Measurements from ENCODE around the gene ZNF419. TPM values are rescaled to one million over a fixed set of nuclear protein-coding genes. Genes with fewer than 3 reads are reported as not detected.
"Not testable (repeated sequence)": the region's sequence is repeated elsewhere in the genome, so short reads cannot be mapped to it uniquely, and the experiment has no call there.

ZNF419 gene
- total and polyA plus RNA-seq, 12 donors, result 5.0 to 9.2 (median 7.8) TPM

GRCh38 chr19:57466489-57466888 is 21.1 kb upstream of the ZNF419 start:
- WGBS, 2 donors, result 49 to 77% methylated on average over 5 of the region's 5 CpGs
- H3K9me3 ChIP-seq, result peaks cover 0 to 100% (median 64%) of the 10 kb centered on the region in 11 donors
- peak; percentile 33 to 67 for DNase-seq
- TF ChIP-seq CTCF (IDR thresholded peaks at IDR 0.05), result no peak
- peaks cover 0 to 19% (median 3%) of the 10 kb centered on the region in 9 donors for H3K4me1 ChIP-seq
- H3K27ac ChIP-seq, result peak overlapping the region in 8 of 10 donors; percentile 20 to 68 (median 46)
- ATAC-seq, result peak; percentile 91 to 98 (median 96)
- H3K27me3 ChIP-seq, result no peaks in the 10 kb centered on the region
- no peak overlapping the region for H3K4me3 ChIP-seq
- H3K36me3 ChIP-seq, result peaks cover 0 to 63% (median 15%) of the 10 kb centered on the region in 9 donors
- intact Hi-C loops (cut with DNase I), result no loop called here

DNA sequence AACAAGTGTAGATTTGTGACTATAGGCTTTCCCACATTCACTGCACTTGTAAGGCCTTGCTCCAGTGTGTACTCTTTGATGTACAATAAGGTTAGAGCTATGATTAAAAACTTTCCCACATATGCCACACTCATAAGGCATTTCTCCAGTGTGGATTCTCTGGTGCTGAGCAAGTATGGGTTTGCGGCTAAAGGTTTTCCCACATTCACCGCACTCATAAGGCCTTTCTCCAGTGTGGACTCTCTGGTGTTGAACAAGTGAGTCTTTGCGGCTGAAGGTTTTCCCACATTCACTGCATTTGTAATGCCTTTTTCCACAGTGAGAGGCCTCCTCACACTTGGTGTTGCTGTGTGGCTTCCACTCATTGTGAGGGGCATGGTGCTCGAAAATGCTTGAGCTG is 13.9 kb upstream of the ZNF419 start:
- 98 to 99% methylated on average over 4 of the region's 4 CpGs for WGBS, 2 donors
- intact Hi-C loops (cut with DNase I), result no loop called here
- peaks cover 0 to 17% (median 10%) of the 10 kb centered on the region in 9 donors for H3K4me1 ChIP-seq
- no peak for ATAC-seq
- H3K36me3 ChIP-seq, result peaks cover 9 to 77% (median 39%) of the 10 kb centered on the region in 9 donors
- DNase-seq, result no peak
- no peaks in the 10 kb centered on the region for H3K27me3 ChIP-seq
- no peak for TF ChIP-seq CTCF (IDR thresholded peaks at IDR 0.05)
- no peak overlapping the region for H3K27ac ChIP-seq
- no peak overlapping the region for H3K4me3 ChIP-seq
- peaks cover 4 to 94% (median 75%) of the 10 kb centered on the region in 11 donors for H3K9me3 ChIP-seq

GRCh38 chr19:57477191-57478008 is 10.2 kb upstream of the ZNF419 start, which contains the start of gene ZNF772:
Gene ZNF772 (minus strand): TSS chr19:57477566. CDS start chr19:57477309, 257 bp downstream.
- Histone ChIP-seq H3K27ac (peak within 1 kb of the TSS; percentile 28 to 94 (median 88)), H3K27me3 (no peaks in the 10 kb centered on the region), H3K9me3 (peaks cover 4 to 86% (median 39%) of the 10 kb centered on the region in 11 donors), H3K4me1 (peaks cover 0 to 17% (median 10%) of the 10 kb centered on the region in 9 donors), H3K4me3 (peak within 1 kb of the TSS; percentile 58 to 92 (median 76)), H3K36me3 (peaks cover 9 to 42% (median 37%) of the 10 kb centered on the region in 9 donors)
- ATAC-seq, result peak; percentile 98 to 100 (median 100)
- intact Hi-C loops (cut with DNase I), result loop anchor here in 1 of 10 donors (2.0 kb wide), 1 partner anchor 67 kb away; the partner anchor contains the start of gene ZNF17
- DNase-seq, result peak; percentile 84 to 97
- TF ChIP-seq CTCF (IDR thresholded peaks at IDR 0.05), result peak; percentile 15 to 87 (median 72)
- 5 to 8% methylated on average over 38 of the region's 38 CpGs for WGBS, 2 donors

- peaks cover 6 to 11% (median 8%) of the 10 kb centered on the region in 9 donors for H3K4me1 ChIP-seq
- peak overlapping the region in 7 of 10 donors; percentile 14 to 100 (median 33) for H3K4me3 ChIP-seq
- peaks cover 0 to 21% (median 0%) of the 10 kb centered on the region in 11 donors for H3K9me3 ChIP-seq
- H3K36me3 ChIP-seq, result peaks cover 0 to 33% (median 14%) of the 10 kb centered on the region in 9 donors
- WGBS, 2 donors, result no CpG with 5 or more reads among the region's 1 CpG
- DNase-seq; H3K27ac ChIP-seq; H3K27me3 ChIP-seq; intact Hi-C loops (cut with DNase I): not testable (repeated sequence)
- peak in 6 of 8 donors; percentile 19 to 50 (median 28) for ATAC-seq
Measured at GRCh38 chr19:57488299-57488644, 722 bp downstream of the ZNF419 start.

GRCh38 chr19:57499332-57499679 is 11.8 kb downstream of the ZNF419 start:
- H3K27me3 ChIP-seq; H3K4me1 ChIP-seq; ATAC-seq; intact Hi-C loops (cut with DNase I); DNase-seq; H3K27ac ChIP-seq: not testable (repeated sequence)
- Histone ChIP-seq H3K9me3 (peaks cover 0 to 85% (median 0%) of the 10 kb centered on the region in 11 donors), H3K4me3 (peak overlapping the region in 3 of 10 donors; percentile 70 to 99 (median 91)), H3K36me3 (peaks cover 0 to 29% (median 0%) of the 10 kb centered on the region in 9 donors)

GRCh38 chr19:57499680-57500395 is 12.3 kb downstream of the ZNF419 start, which contains the start of gene ZNF773:
Gene ZNF773 (plus strand): TSS chr19:57499938. CDS start chr19:57500081, 143 bp downstream.
- Histone ChIP-seq H3K27ac (peak within 1 kb of the TSS; percentile 60 to 96 (median 92)), H3K36me3 (peaks cover 0 to 29% (median under 1%) of the 10 kb centered on the region in 9 donors), H3K9me3 (peaks cover 0 to 82% (median 0%) of the 10 kb centered on the region in 11 donors), H3K4me3 (peak within 1 kb of the TSS; percentile 70 to 99 (median 88))
- H3K4me1 ChIP-seq, H3K27me3 ChIP-seq: not testable (repeated sequence)
- 0 to 1% methylated on average over 57 to 60 of the region's 69 CpGs for WGBS, 2 donors
- intact Hi-C loops (cut with DNase I), result loop anchor here in 1 of 10 donors (5.0 kb wide), 1 partner anchor 63 kb away; the partner anchor contains the start of gene ZNF749
- ATAC-seq (peak; percentile 99 to 100 (median 100)), DNase-seq (peak; percentile 97 to 98)

- Histone ChIP-seq H3K9me3 (peaks cover 0 to 80% (median 0%) of the 10 kb centered on the region in 11 donors), H3K36me3 (peaks cover 0 to 32% (median 6%) of the 10 kb centered on the region in 9 donors), H3K4me3 (peak overlapping the region in 9 of 10 donors; percentile 70 to 99 (median 87))
- DNase-seq, H3K27me3 ChIP-seq, H3K4me1 ChIP-seq, H3K27ac ChIP-seq: not testable (repeated sequence)
- peak in 7 of 8 donors; percentile 3 to 62 (median 33) for ATAC-seq
- WGBS, 2 donors, result 0% methylated on average over 1 of the region's 4 CpGs
- intact Hi-C loops (cut with DNase I), result loop anchor here in 1 of 10 donors (5.0 kb wide), 1 partner anchor 63 kb away; the partner anchor contains the start of gene ZNF749
Measured at GRCh38 chr19:57500400-57500799, 12.8 kb downstream of the ZNF419 start.

Data from heart right ventricle (tissue), 16 donors.